Trophoblast cell (in vitro differentiated cells and primary cell): Measurements from ENCODE around the gene ARF1.

Experiments
- DNase-seq, 2 donors: peaks; one replicate each; pipeline ENCODE4 v3.0.0-alpha.2; 2016
- H2AFZ ChIP-seq: 2 replicates; pipeline ENCODE4 v1.6.1; 2013; ENCODE audit warnings: low read length, moderate library complexity, mild to moderate bottlenecking; ENCODE audit not compliant: insufficient read depth, poor library complexity
- H2AK5ac ChIP-seq: 2 replicates; pipeline ENCODE4 v1.6.1; 2013; ENCODE audit warnings: mild to moderate bottlenecking, low read length
- H2BK120ac ChIP-seq: 2 replicates; pipeline ENCODE4 v1.6.1; 2013; ENCODE audit warnings: low read length, mild to moderate bottlenecking, moderate library complexity; ENCODE audit not compliant: insufficient read depth, poor library complexity
- H2BK12ac ChIP-seq: 2 replicates; pipeline ENCODE4 v1.6.1; 2013; ENCODE audit warnings: mild to moderate bottlenecking, low read length, moderate library complexity
- H2BK5ac ChIP-seq: 2 replicates; pipeline ENCODE4 v1.6.1; 2013; ENCODE audit warnings: low read length, low read depth, moderate library complexity, mild to moderate bottlenecking; ENCODE audit not compliant: poor library complexity
- H3K14ac ChIP-seq: 2 replicates; pipeline ENCODE4 v1.6.1; 2013; ENCODE audit warnings: mild to moderate bottlenecking, low read length
- H3K18ac ChIP-seq: 2 replicates; pipeline ENCODE4 v1.6.1; 2013; ENCODE audit warnings: mild to moderate bottlenecking, low read length
- H3K23ac ChIP-seq: 2 replicates; pipeline ENCODE4 v1.6.1; 2013; ENCODE audit warnings: low read length
- H3K27ac ChIP-seq: 2 replicates; pipeline ENCODE4 v1.5.1; 2013; ENCODE audit warnings: low read depth, mild to moderate bottlenecking, inconsistent platforms, low read length, moderate library complexity
- H3K27me3 ChIP-seq: 2 replicates; pipeline ENCODE4 v1.6.1; 2013; ENCODE audit warnings: inconsistent platforms, mild to moderate bottlenecking, low read length, moderate library complexity; ENCODE audit not compliant: insufficient read depth
- H3K36me3 ChIP-seq, 2 experiments: 1 replicate in 1 of 2; 2 replicates in 1 of 2; pipeline ENCODE4 v1.6.1; 2013; ENCODE audit warnings: low read length in 2 of 2, mild to moderate bottlenecking in 2 of 2, moderate library complexity in 1 of 2; ENCODE audit not compliant: insufficient read depth in 2 of 2, control insufficient read depth in 1 of 2
- H3K4ac ChIP-seq: 2 replicates; pipeline ENCODE4 v1.6.1; 2013; ENCODE audit warnings: low read depth, mild to moderate bottlenecking, low read length, moderate library complexity
- H3K4me1 ChIP-seq, 2 experiments: 1 replicate in 1 of 2; 2 replicates in 1 of 2; pipeline ENCODE4 v1.6.1; 2013; ENCODE audit warnings: low read length in 2 of 2, mild to moderate bottlenecking in 2 of 2, moderate library complexity in 1 of 2; ENCODE audit not compliant: insufficient read depth in 2 of 2, control insufficient read depth in 1 of 2
- H3K4me2 ChIP-seq: 2 replicates; pipeline ENCODE4 v1.6.1; 2013; ENCODE audit warnings: inconsistent platforms, mild to moderate bottlenecking, low read length, moderate library complexity
- H3K4me3 ChIP-seq: 2 replicates; pipeline ENCODE4 v1.5.1; 2013; ENCODE audit warnings: mild to moderate bottlenecking, low read depth, low read length, inconsistent platforms
- H3K79me1 ChIP-seq: one replicate; pipeline ENCODE4 v1.6.1; 2013; ENCODE audit warnings: low read length
- H3K79me2 ChIP-seq: 2 replicates; pipeline ENCODE4 v1.6.1; 2013; ENCODE audit warnings: low read length, mild to moderate bottlenecking; ENCODE audit not compliant: control insufficient read depth, insufficient read depth, poor library complexity
- H3K9ac ChIP-seq: 2 replicates; pipeline ENCODE4 v1.6.1; 2013; ENCODE audit warnings: mild to moderate bottlenecking, low read length
- H3K9me3 ChIP-seq: 2 replicates; pipeline ENCODE4 v1.6.1; 2013; ENCODE audit warnings: low read depth, mild to moderate bottlenecking, control low read depth, inconsistent platforms, low read length; ENCODE audit not compliant: insufficient read depth
- H4K12ac ChIP-seq: 2 replicates; pipeline ENCODE4 v1.6.1; 2013; ENCODE audit warnings: low read depth, mild to moderate bottlenecking, low read length, moderate library complexity
- H4K8ac ChIP-seq: 2 replicates; pipeline ENCODE4 v1.6.1; 2013; ENCODE audit warnings: low read depth, mild to moderate bottlenecking, low read length, moderate library complexity
- H4K91ac ChIP-seq: one replicate; pipeline ENCODE4 v1.6.1; 2013; ENCODE audit warnings: low read depth, mild to moderate bottlenecking, low read length, moderate library complexity
- WGBS: extraction: QIAGEN DNeasy Blood & Tissue Kit; methylation state at CpG from one replicate; pipeline ENCODE4 v1.1.7; 2013; ENCODE audit warnings: missing lambda C conversion rate; ENCODE audit not compliant: insufficient read length, insufficient coverage; ENCODE audit errors: extremely low coverage; 5-methylcytosine and 5-hydroxymethylcytosine counted together

Gene ARF1

DNA sequence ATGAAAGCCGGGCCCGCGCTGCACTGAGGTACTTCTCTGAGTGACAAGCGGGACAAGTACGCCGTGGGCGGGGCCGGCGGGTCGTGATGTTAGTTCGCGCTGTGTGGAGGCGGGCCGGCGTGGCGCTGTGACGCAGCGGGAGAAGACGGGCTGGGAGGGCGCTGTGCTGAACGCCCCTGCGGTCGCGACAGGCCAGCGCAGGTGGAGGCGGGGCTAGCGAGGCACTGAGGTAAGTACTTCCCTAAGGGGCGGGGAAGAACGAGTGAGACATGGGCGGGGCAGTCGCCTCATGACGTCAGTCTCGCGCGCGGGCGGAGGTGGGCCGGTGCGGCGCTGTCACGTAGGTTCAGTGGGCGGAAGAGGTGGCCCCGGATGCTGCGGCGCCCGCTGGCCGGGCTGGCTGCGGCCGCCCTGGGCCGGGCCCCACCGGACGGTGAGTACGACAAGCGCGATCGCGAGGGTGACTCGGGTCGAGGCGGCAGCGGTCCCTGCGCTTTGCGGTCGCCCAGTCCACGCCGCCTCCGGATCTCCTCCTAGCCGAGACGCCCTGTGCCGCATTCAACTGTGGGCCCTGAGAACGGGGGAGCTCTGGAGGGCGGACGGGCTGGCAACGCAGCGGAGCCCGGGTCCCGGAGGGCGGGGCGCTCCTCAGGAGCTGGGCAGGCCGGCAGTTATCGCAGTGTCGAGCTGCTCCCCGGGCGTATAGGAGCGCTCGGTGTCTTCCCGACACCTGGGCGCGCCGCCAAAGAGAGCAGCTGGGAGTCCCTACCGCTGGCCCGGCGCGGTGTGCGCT lies 57.6 kb downstream of the ARF1 start, which contains the start of gene GUK1:
GUK1 (plus strand) TSS at position 349 of the 793 bp plus-strand sequence; CDS start at position 373, 24 bp downstream.
- Histone ChIP-seq H4K91ac (peak within 1 kb of the TSS; percentile 89), H3K27me3 (no peaks in the 10 kb centered on the region), H4K12ac (peak within 1 kb of the TSS; percentile 78), H3K79me2 (peaks cover 32% of the 10 kb centered on the region), H2BK12ac (no peak within 1 kb of the TSS), H3K18ac (peak within 1 kb of the TSS; percentile 72), H3K9me3 (peaks cover 2% of the 10 kb centered on the region), H3K79me1 (peaks cover 10% of the 10 kb centered on the region), H2AFZ (peak within 1 kb of the TSS; percentile 74), H3K4ac (peak within 1 kb of the TSS; percentile 85), H3K4me1 (peaks cover 9 to 20% of the 10 kb centered on the region in 2 experiments), H4K8ac (peak within 1 kb of the TSS; percentile 94), H3K23ac (no peak within 1 kb of the TSS), H3K36me3 (peaks cover 11 to 15% of the 10 kb centered on the region in 2 experiments), H3K9ac (peak within 1 kb of the TSS; percentile 98), H3K27ac (peak within 1 kb of the TSS; percentile 64), H3K4me2 (peak within 1 kb of the TSS; percentile 97), H2BK120ac (peak within 1 kb of the TSS; percentile 61), H3K14ac (peak within 1 kb of the TSS; percentile 91), H2AK5ac (peak within 1 kb of the TSS; percentile 49), H2BK5ac (peak within 1 kb of the TSS; percentile 79), H3K4me3 (peak within 1 kb of the TSS; percentile 99)
- DNase-seq, result peak; percentile 100
- no CpG with 5 or more reads among the region's 95 CpGs for WGBS

DNA sequence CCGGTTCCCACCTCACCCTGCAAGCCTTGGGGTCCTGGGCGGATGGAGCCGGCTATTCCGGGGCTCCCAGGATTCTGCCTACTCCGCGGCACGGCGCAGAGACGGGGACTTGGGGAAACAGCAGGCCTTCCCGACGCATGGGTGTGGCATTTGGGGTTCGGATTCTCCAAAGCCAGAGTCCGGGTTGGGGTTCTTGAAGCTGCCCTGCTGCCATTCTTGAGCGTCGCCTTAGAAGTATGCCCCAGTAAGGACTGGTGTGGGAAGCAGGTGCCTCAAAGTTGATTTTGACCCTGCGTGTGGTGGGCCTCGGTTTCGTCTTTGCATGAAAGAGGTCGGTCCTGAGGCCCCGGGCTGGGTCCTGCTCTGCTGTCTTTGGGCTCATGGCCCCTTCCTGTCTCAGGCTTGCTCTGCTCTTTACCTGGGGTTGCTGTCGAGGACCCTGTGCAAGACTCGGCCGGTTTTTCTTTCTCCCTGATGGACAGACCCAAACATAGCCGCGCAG lies 58.3 kb downstream of the ARF1 start:
- H3K36me3 ChIP-seq, result peaks cover 17 to 21% of the 10 kb centered on the region in 2 experiments
- H3K79me2 ChIP-seq, result peaks cover 32% of the 10 kb centered on the region
- H2BK12ac ChIP-seq, result no peak overlapping the region
- H2BK5ac ChIP-seq, result peak overlapping the region; percentile 79
- peak overlapping the region; percentile 85 for H3K4ac ChIP-seq
- H2AFZ ChIP-seq, result no peak overlapping the region
- no peak overlapping the region for H3K23ac ChIP-seq
- H3K4me3 ChIP-seq, result peak overlapping the region; percentile 99
- H3K4me2 ChIP-seq, result peak overlapping the region; percentile 97
- H3K27me3 ChIP-seq, result no peaks in the 10 kb centered on the region
- H3K18ac ChIP-seq, result peak overlapping the region; percentile 64
- peaks cover 2% of the 10 kb centered on the region for H3K9me3 ChIP-seq
- WGBS, result no CpG with 5 or more reads among the region's 25 CpGs
- peak overlapping the region; percentile 91 for H3K14ac ChIP-seq
- H3K4me1 ChIP-seq, result peaks cover 9 to 20% of the 10 kb centered on the region in 2 experiments
- no peak for DNase-seq
- peak overlapping the region; percentile 64 for H3K27ac ChIP-seq
- H2BK120ac ChIP-seq, result peak overlapping the region; percentile 23
- H4K8ac ChIP-seq, result peak overlapping the region; percentile 89
- H2AK5ac ChIP-seq, result peak overlapping the region; percentile 49
- peak overlapping the region; percentile 37 for H4K12ac ChIP-seq
- H3K9ac ChIP-seq, result peak overlapping the region; percentile 98
- peaks cover 10% of the 10 kb centered on the region for H3K79me1 ChIP-seq
- H4K91ac ChIP-seq, result peak overlapping the region; percentile 89

DNA sequence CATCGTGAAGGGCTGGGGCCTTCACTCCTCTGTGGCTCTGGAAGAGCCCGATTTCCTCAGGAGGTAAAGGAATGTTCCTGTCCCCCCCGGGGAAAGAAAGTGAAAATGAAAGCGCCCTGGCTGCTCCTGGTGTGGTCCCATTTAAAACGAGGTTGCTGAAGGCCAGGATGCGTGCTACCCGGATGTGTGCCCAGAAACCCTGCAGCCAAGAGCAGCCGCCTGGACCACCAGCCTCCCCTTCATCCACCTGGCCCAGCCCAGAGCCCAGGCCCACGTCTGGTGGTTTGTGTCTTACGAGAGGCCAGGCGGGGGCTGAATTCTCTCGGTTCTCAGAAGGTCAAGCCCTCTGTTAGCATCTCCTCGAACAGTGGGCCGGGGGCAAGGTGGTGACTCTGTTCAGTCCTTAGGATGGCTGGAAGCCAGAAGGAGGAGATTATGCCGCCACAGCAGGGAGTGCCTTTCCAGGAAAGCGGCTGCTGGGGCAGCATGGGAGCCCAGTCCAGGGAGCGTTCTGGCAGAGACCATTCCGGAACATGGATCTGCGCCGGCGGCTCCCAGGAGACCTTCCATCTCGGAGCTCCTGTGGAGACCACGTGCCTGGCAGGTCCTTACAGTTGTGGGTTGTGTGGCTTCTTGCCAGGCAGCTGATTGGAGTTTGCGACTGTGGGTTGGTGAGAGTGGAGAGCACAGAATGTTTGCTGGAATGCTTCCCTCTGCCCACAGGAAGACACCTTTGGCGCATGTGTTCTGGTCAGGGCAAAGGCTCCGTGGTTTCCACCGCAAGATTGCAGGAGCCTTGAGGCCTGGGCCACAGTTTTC lies 58.9 kb downstream of the ARF1 start:
- Histone ChIP-seq H3K4me1 (peaks cover 9 to 20% of the 10 kb centered on the region in 2 experiments), H2BK120ac (no peak overlapping the region), H2AK5ac (no peak overlapping the region), H3K18ac (no peak overlapping the region), H3K27ac (no peak overlapping the region), H3K4me3 (peak overlapping the region; percentile 99), H3K23ac (no peak overlapping the region), H3K79me1 (peaks cover 10% of the 10 kb centered on the region), H3K9ac (peak overlapping the region; percentile 98), H3K4ac (peak overlapping the region; percentile 85), H2AFZ (peak overlapping the region; percentile 32), H4K91ac (no peak overlapping the region), H3K27me3 (no peaks in the 10 kb centered on the region), H3K14ac (no peak overlapping the region), H4K12ac (no peak overlapping the region), H2BK12ac (no peak overlapping the region), H3K9me3 (peaks cover 2% of the 10 kb centered on the region), H3K36me3 (peaks cover 23 to 27% of the 10 kb centered on the region in 2 experiments), H3K4me2 (peak overlapping the region; percentile 97), H3K79me2 (peaks cover 32% of the 10 kb centered on the region), H4K8ac (no peak overlapping the region), H2BK5ac (no peak overlapping the region)
- DNase-seq, result peak; percentile 36 to 53
- no CpG with 5 or more reads among the region's 27 CpGs for WGBS

DNA sequence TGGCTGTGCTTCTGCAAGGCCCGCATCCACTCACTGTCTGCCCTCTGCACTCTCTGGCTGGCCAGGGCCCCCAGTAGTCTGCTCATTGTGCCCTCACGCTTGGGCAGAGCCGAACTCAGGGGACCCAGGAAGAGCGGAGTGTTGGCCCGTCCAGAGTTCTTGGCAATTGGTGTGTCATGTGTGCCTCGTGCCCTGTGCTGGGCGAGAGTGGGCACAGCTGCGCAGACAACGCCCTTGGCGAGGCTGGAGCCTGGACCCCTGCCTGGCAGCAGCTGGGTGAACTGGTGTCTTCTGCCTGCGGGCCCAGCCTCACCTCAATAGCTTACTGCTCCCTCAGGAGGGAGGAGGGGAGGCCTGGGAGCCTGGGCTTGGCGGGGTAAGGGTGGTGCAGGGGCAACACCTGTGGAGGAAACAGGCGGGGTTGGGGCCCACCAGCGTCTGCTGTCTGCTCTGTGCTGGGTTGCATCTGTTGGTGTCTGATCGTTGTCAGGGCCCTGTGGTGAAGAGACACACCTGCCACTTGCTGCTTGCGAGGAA lies 59.7 kb downstream of the ARF1 start:
- no CpG with 5 or more reads among the region's 16 CpGs for WGBS
- no peak overlapping the region for H3K27ac ChIP-seq
- peak overlapping the region; percentile 22 for H3K14ac ChIP-seq
- H3K79me1 ChIP-seq, result peaks cover 10% of the 10 kb centered on the region
- H3K23ac ChIP-seq, result no peak overlapping the region
- H3K4me1 ChIP-seq, result peaks cover 9 to 20% of the 10 kb centered on the region in 2 experiments
- H4K12ac ChIP-seq, result peak overlapping the region; percentile 14
- peak overlapping the region; percentile 38 for H3K18ac ChIP-seq
- H3K9ac ChIP-seq, result no peak overlapping the region
- no peak overlapping the region for H2AK5ac ChIP-seq
- no peak overlapping the region for H3K4me2 ChIP-seq
- H4K8ac ChIP-seq, result no peak overlapping the region
- no peak overlapping the region for H2AFZ ChIP-seq
- H3K79me2 ChIP-seq, result peaks cover 32% of the 10 kb centered on the region
- peaks cover 4% of the 10 kb centered on the region for H3K9me3 ChIP-seq
- H4K91ac ChIP-seq, result no peak overlapping the region
- peaks cover 29 to 35% of the 10 kb centered on the region in 2 experiments for H3K36me3 ChIP-seq
- no peak overlapping the region for H2BK12ac ChIP-seq
- peak overlapping the region; percentile 85 for H3K4ac ChIP-seq
- no peak overlapping the region for H3K4me3 ChIP-seq
- DNase-seq, result no peak
- no peaks in the 10 kb centered on the region for H3K27me3 ChIP-seq
- no peak overlapping the region for H2BK5ac ChIP-seq
- no peak overlapping the region for H2BK120ac ChIP-seq
